Astrocyte (in vitro differentiated cells and primary cell): ENCODE measurements around the gene GLP2R.

Source experiments
- EZH2 ChIP-seq: IDR thresholded peaks from 2 replicates; pipeline ENCODE4 v1.6.1; 2012; ENCODE audit warnings: mild to moderate bottlenecking, low read length, inconsistent platforms; ENCODE audit not compliant: insufficient read depth
- TF ChIP-seq, protein P1 (sequence below): IDR thresholded peaks from 2 replicates; pipeline ENCODE4 v1.5.1; 2011; ENCODE audit warnings: low read depth, mild to moderate bottlenecking, inconsistent platforms, low read length, moderate library complexity; ENCODE audit not compliant: insufficient read depth

GRCh38 chr17:9802697-9803096 lies 23.0 kb upstream of the GLP2R start:
- TF ChIP-seq, protein P1, sequence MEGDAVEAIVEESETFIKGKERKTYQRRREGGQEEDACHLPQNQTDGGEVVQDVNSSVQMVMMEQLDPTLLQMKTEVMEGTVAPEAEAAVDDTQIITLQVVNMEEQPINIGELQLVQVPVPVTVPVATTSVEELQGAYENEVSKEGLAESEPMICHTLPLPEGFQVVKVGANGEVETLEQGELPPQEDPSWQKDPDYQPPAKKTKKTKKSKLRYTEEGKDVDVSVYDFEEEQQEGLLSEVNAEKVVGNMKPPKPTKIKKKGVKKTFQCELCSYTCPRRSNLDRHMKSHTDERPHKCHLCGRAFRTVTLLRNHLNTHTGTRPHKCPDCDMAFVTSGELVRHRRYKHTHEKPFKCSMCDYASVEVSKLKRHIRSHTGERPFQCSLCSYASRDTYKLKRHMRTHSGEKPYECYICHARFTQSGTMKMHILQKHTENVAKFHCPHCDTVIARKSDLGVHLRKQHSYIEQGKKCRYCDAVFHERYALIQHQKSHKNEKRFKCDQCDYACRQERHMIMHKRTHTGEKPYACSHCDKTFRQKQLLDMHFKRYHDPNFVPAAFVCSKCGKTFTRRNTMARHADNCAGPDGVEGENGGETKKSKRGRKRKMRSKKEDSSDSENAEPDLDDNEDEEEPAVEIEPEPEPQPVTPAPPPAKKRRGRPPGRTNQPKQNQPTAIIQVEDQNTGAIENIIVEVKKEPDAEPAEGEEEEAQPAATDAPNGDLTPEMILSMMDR: no peak
- no peak for TF ChIP-seq EZH2
